HepG2 (cell line): Measurements from ENCODE around the gene ACE2. TPM values are rescaled to one million over a fixed set of nuclear protein-coding genes. Genes with fewer than 3 reads are reported as not detected.

ENCODE experiments used
- ATAC-seq: fragments of 200-7000 bp; cut with Tn5 transposase; 3 replicates; pipeline ENCODE4 v1.9.1; 2020; ENCODE audit warnings: mild to moderate bottlenecking, moderate library complexity
- BruUV-seq: library from RNA; stranded (reverse); fragments of 400-500 nt; replicated peaks from 2 replicates; lab custom pipeline; 2021; lab: Mats Ljungman, UMichigan
- CTCF ChIA-PET: fragments of 300-600 bp; formaldehyde crosslinking; extraction: SDS; loops from one replicate; lab custom pipeline; 2021; ENCODE audit warnings: low total read pairs, inconsistent platforms, low intra/inter-chr PET ratio; lab: Yijun Ruan, JAX
- POLR2A ChIA-PET: fragments of 350-600 bp; sonication (Branson Sonifier 250); formaldehyde crosslinking; loops from one replicate; lab custom pipeline; 2020; ENCODE audit warnings: antibody characterized with exemption, inconsistent platforms; lab: Yijun Ruan, JAX
- DNase-seq: peaks from one replicate; pipeline ENCODE4 v3.0.0-alpha.2; 2015; ENCODE audit warnings: low spot score
- FAIRE-seq: peaks from 3 replicates; lab custom pipeline; 2011; peaks lifted over from hg19 to GRCh38; lab: Jason Lieb, UNC
- H2AFZ ChIP-seq: one replicate; pipeline ENCODE4 v1.6.1; 2011; ENCODE audit warnings: low read length, inconsistent platforms
- H3K27ac ChIP-seq: fragments of 300-600 bp; 3 replicates; pipeline ENCODE4 v1.8.0; 2011; ENCODE audit warnings: mixed run types, mild to moderate bottlenecking, mixed read lengths, low read length, inconsistent platforms; ENCODE audit not compliant: insufficient read depth; ENCODE audit errors: extremely low read length
- H3K27me3 ChIP-seq, 2 experiments: fragments of 200-600 bp in 1 of 2; 2 replicates in 1 of 2; 3 replicates in 1 of 2; pipeline versions ENCODE4 v1.6.0 to v1.8.0; 2011; ENCODE audit warnings: low read length in 2 of 2, mild to moderate bottlenecking in 2 of 2, moderate library complexity in 2 of 2, inconsistent platforms in 1 of 2; ENCODE audit not compliant: insufficient read depth in 2 of 2, control insufficient read depth in 1 of 2
- H3K36me3 ChIP-seq, 2 experiments: fragments of 200-600 bp in 1 of 2; replicated peaks in 1 of 2; 2 replicates in 1 of 2; 3 replicates in 1 of 2; pipeline versions ENCODE4 v1.5.1 to v1.8.0; 2011; ENCODE audit warnings: low read length in 2 of 2, inconsistent platforms in 1 of 2; ENCODE audit not compliant: insufficient read depth in 2 of 2, control insufficient read depth in 1 of 2
- H3K4me1 ChIP-seq: 2 replicates; pipeline ENCODE4 v1.5.1; 2012; ENCODE audit warnings: low read length, inconsistent platforms; ENCODE audit not compliant: insufficient read depth
- H3K4me2 ChIP-seq: 2 replicates; pipeline ENCODE4 v1.6.0; 2011; ENCODE audit warnings: low read depth, low read length, inconsistent platforms
- H3K4me3 ChIP-seq, 3 experiments: fragments of 200-600 bp in 1 of 3; sonication (generic), shearing (Covaris generic) in 1 of 3; replicated peaks in 1 of 3; 2 replicates each; pipeline ENCODE4 v1.5.1; 2011 to 2016; ENCODE audit warnings: low read length in 3 of 3, inconsistent platforms in 2 of 3, low read depth in 2 of 3, mild to moderate bottlenecking in 2 of 3, control low read depth in 1 of 3, mixed read lengths in 1 of 3; ENCODE audit not compliant: insufficient read depth in 1 of 3
- H3K79me2 ChIP-seq: one replicate; pipeline ENCODE4 v1.6.1; 2011; ENCODE audit warnings: low read length, inconsistent platforms; ENCODE audit not compliant: insufficient read depth
- H3K9ac ChIP-seq: 2 replicates; pipeline ENCODE4 v1.6.0; 2011; ENCODE audit warnings: mild to moderate bottlenecking, low read depth, low read length, inconsistent platforms; ENCODE audit not compliant: insufficient read depth
- H3K9me3 ChIP-seq: 2 replicates; pipeline ENCODE4 v1.5.1; 2012; ENCODE audit warnings: mild to moderate bottlenecking, low read length
- H4K20me1 ChIP-seq: 2 replicates; pipeline ENCODE4 v1.6.0; 2011; ENCODE audit warnings: inconsistent platforms, mild to moderate bottlenecking, low read length, moderate library complexity; ENCODE audit not compliant: insufficient read depth
- ARNT ChIP-seq: fragments of 450-650 bp; IDR thresholded peaks from 2 replicates; pipeline ENCODE4 v1.6.1; 2017
- BHLHE40 ChIP-seq: IDR thresholded peaks from 2 replicates; pipeline ENCODE4 v1.6.1; 2011; ENCODE audit warnings: low read length, improper control_type of control experiment
- NFKBIZ ChIP-seq: IDR thresholded peaks from 2 replicates; pipeline ENCODE4 v1.6.1; 2018; ENCODE audit warnings: missing genetic modification reagents, missing compliant biosample characterization
- PAWR ChIP-seq: sonication (generic); formaldehyde crosslinking; IDR thresholded peaks from 2 replicates; pipeline ENCODE4 v1.4.0; 2020; ENCODE audit warnings: missing genetic modification reagents, mild to moderate bottlenecking, borderline replicate concordance
- PCBP2 ChIP-seq: fragments of 200-400 bp; formaldehyde crosslinking; optimal IDR thresholded peaks from 2 replicates; pipeline ENCODE3; 2018; ENCODE audit warnings: low read length, low read depth; ENCODE audit not compliant: poor library complexity, severe bottlenecking
- TAF15 ChIP-seq: fragments of 200-400 bp; formaldehyde crosslinking; IDR thresholded peaks from one replicate; pipeline ENCODE4 v1.6.1; 2018; ENCODE audit warnings: mild to moderate bottlenecking, low read depth, low read length; ENCODE audit not compliant: poor library complexity, severe bottlenecking
- TP53 ChIP-seq: sonication (generic); formaldehyde crosslinking; conservative IDR thresholded peaks from 2 replicates; pipeline ENCODE4 v1.4.0; 2020; ENCODE audit warnings: missing genetic modification reagents
- ZFP82 ChIP-seq: sonication (generic); formaldehyde crosslinking; IDR thresholded peaks from 2 replicates; pipeline ENCODE4 v1.5.1; 2020; ENCODE audit warnings: mild to moderate bottlenecking, missing genetic modification reagents, borderline replicate concordance
- ZNF552 ChIP-seq: sonication (generic); formaldehyde crosslinking; IDR thresholded peaks from 2 replicates; pipeline ENCODE4 v1.9.0; 2022; ENCODE audit warnings: missing genetic modification reagents, mild to moderate bottlenecking, borderline replicate concordance
- ZNF776 ChIP-seq: sonication (generic); formaldehyde crosslinking; IDR thresholded peaks from 2 replicates; pipeline ENCODE4 v1.4.0; 2020; ENCODE audit warnings: mild to moderate bottlenecking, missing genetic modification reagents
- WGBS: methylation state at CpG from one replicate; pipeline ENCODE4 v1.1.6; 2017; ENCODE audit warnings: low lambda C conversion rate; 5-methylcytosine and 5-hydroxymethylcytosine counted together
- in situ Hi-C: cut with HindIII; loops from 2 replicates; pipeline ENCODE4 v1.10.0; 2017; ENCODE audit warnings: low pct_unique_long_range_greater_than_20kb; ENCODE audit not compliant: extremely low pct_ligation_motif_present
- intact Hi-C: fragments of 100-400 bp; cut with micrococcal nuclease; formaldehyde crosslinking; loops from one replicate; pipeline ENCODE4 v1.10.0; 2022; ENCODE audit not compliant: unreplicated experiment
- polyA plus RNA-seq, 8 experiments: library from polyadenylated mRNA; depleted of rRNA in 3 of 8; stranded (reverse) in 7 of 8; unstranded in 1 of 8; fragments of >200 nt; fragmentation: Illumina TruSeq in 4 of 8; extraction: Trizol in 4 of 8; gene quantifications; 2 replicates each; pipeline versions ENCODE4 v1.2.1 to v1.2.3, GENCODE V29; 2011 to 2016; ENCODE audit warnings: low read depth in 4 of 8, missing spikeins in 1 of 8, mixed read lengths in 1 of 8; ENCODE audit not compliant: insufficient read depth in 1 of 8
- total RNA-seq, 5 experiments: library from RNA; depleted of rRNA; stranded (reverse); fragments of >200 nt; fragmentation: Illumina TruSeq; extraction: Trizol; gene quantifications; 2 replicates each; pipeline ENCODE4 v1.2.3, GENCODE V29; 2016; ENCODE audit warnings: low read depth in 1 of 5
- TF ChIP-seq, protein P1 (sequence below): sonication (generic); formaldehyde crosslinking; IDR thresholded peaks from 2 replicates; pipeline ENCODE4 v1.5.1; 2020; ENCODE audit warnings: mild to moderate bottlenecking, moderate library complexity, missing genetic modification reagents
- TF ChIP-seq, protein P2 (sequence below): sonication (generic); formaldehyde crosslinking; IDR thresholded peaks from 2 replicates; pipeline ENCODE4 v1.5.0; 2020; ENCODE audit warnings: mild to moderate bottlenecking, missing genetic modification reagents, borderline replicate concordance
- TF ChIP-seq, protein P3 (sequence below): sonication (generic); formaldehyde crosslinking; IDR thresholded peaks from 2 replicates; pipeline ENCODE4 v1.5.0; 2020; ENCODE audit warnings: mild to moderate bottlenecking, missing genetic modification reagents

Gene ACE2
- total and polyA plus RNA-seq, 2 of the 13 experiments (the other 11 are each of a cell fraction or from before 2014, with no cell fraction given), result 0.46 to 3.1 TPM

DNA sequence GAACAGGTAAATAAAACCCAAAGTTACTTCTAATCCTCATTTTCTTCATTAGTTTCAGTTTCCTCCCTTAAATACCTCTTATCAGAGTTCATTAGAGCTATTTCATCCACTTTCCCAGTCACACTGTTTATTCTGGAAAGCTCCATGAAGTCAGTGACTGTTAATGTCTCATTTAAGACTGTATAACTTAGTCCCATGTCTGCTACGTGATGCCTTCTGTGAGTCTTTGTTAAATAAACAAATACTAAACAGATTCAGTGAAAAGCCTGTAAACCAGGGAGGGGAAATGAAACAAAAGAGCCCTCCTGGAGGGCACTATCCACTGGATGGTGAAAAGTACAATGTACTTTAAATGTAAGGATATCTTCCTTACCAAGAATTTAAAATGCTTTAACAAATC lies 24.7 kb downstream of the ACE2 start:
- no peak overlapping the region for H3K4me2 ChIP-seq
- intact Hi-C loops, result no loop called here
- in situ Hi-C loops, result no loop called here
- no peak overlapping the region for H3K4me3 ChIP-seq
- H3K27ac ChIP-seq, result no peak overlapping the region
- CTCF ChIA-PET, result no interaction called here
- H4K20me1 ChIP-seq, result no peaks in the 10 kb centered on the region
- BruUV-seq, result no TSS peak
- H3K27me3 ChIP-seq, result no peaks in the 10 kb centered on the region
- DNase-seq (no peak), FAIRE-seq (no peak), ATAC-seq (no peak)
- WGBS, result 5% methylated on average over 1 of the region's 1 CpG
- TF ChIP-seq TP53 (CRISPR knock-in tag) (no peak), ZFP82 (CRISPR knock-in tag) (no peak)
- POLR2A ChIA-PET, result no interaction called here
- no peaks in the 10 kb centered on the region for H3K79me2 ChIP-seq
- H3K9me3 ChIP-seq, result no peaks in the 10 kb centered on the region
- H3K36me3 ChIP-seq, result no peaks in the 10 kb centered on the region
- H2AFZ ChIP-seq, result no peak overlapping the region
- H3K9ac ChIP-seq, result no peak overlapping the region
- 0 out of 2 replicates have a peak, but pooled peaks cover 7% of the 10 kb centered on the region for H3K4me1 ChIP-seq

DNA sequence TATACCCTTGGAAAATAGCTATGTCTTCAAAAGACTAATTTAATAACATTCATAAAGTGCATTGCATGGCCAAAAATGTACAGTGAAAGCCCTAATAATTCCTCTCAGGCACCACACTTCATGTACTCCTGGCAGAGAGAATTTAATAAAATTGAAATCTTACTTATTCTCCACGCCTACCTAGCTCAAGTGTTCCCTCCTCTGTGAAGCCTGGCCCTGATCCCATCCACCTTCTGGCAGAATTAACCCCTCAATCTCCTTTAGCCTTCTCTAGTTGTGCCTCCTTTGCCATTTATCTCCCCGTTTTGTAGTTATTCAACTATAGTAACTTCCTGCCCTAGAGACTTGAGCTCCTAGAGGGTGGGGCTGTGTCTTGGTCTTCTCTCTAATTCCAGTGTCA lies 26.7 kb downstream of the ACE2 start:
- Histone ChIP-seq H3K9me3 (no peaks in the 10 kb centered on the region), H3K36me3 (no peaks in the 10 kb centered on the region), H3K27ac (no peak overlapping the region), H3K79me2 (no peaks in the 10 kb centered on the region), H4K20me1 (no peaks in the 10 kb centered on the region), H3K27me3 (no peaks in the 10 kb centered on the region), H3K4me1 (0 out of 2 replicates have a peak, but pooled peaks cover 7% of the 10 kb centered on the region), H3K4me3 (no peak overlapping the region), H2AFZ (no peak overlapping the region), H3K9ac (no peak overlapping the region), H3K4me2 (no peak overlapping the region)
- POLR2A ChIA-PET, result no interaction called here
- DNase-seq (no peak), FAIRE-seq (no peak), ATAC-seq (no peak)
- BruUV-seq, result no TSS peak
- intact Hi-C loops (no loop called here), in situ Hi-C loops (no loop called here)
- 8% methylated on average over 2 of the region's 2 CpGs for WGBS
- CTCF ChIA-PET, result no interaction called here
- TF ChIP-seq, protein P1, sequence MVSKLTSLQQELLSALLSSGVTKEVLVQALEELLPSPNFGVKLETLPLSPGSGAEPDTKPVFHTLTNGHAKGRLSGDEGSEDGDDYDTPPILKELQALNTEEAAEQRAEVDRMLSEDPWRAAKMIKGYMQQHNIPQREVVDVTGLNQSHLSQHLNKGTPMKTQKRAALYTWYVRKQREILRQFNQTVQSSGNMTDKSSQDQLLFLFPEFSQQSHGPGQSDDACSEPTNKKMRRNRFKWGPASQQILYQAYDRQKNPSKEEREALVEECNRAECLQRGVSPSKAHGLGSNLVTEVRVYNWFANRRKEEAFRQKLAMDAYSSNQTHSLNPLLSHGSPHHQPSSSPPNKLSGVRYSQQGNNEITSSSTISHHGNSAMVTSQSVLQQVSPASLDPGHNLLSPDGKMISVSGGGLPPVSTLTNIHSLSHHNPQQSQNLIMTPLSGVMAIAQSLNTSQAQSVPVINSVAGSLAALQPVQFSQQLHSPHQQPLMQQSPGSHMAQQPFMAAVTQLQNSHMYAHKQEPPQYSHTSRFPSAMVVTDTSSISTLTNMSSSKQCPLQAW, result no peak
- TF ChIP-seq ZNF776 (CRISPR knock-in tag) (no peak), ZNF552 (CRISPR knock-in tag) (no peak), TAF15 (no peak), PAWR (CRISPR knock-in tag) (no peak), NFKBIZ (CRISPR knock-in tag) (no peak), ARNT (no peak), BHLHE40 (no peak), PCBP2 (no peak)
- TF ChIP-seq, protein P2, sequence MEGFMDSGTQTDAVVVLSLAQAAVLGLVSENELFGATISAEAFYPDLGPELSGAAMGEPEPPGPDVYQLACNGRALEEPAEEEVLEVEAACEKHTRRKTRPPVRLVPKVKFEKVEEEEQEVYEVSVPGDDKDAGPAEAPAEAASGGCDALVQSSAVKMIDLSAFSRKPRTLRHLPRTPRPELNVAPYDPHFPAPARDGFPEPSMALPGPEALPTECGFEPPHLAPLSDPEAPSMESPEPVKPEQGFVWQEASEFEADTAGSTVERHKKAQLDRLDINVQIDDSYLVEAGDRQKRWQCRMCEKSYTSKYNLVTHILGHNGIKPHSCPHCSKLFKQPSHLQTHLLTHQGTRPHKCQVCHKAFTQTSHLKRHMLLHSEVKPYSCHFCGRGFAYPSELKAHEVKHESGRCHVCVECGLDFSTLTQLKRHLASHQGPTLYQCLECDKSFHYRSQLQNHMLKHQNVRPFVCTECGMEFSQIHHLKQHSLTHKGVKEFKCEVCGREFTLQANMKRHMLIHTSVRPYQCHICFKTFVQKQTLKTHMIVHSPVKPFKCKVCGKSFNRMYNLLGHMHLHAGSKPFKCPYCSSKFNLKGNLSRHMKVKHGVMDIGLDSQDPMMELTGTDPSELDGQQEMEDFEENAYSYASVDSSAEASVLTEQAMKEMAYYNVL, result no peak
- TF ChIP-seq, protein P3, sequence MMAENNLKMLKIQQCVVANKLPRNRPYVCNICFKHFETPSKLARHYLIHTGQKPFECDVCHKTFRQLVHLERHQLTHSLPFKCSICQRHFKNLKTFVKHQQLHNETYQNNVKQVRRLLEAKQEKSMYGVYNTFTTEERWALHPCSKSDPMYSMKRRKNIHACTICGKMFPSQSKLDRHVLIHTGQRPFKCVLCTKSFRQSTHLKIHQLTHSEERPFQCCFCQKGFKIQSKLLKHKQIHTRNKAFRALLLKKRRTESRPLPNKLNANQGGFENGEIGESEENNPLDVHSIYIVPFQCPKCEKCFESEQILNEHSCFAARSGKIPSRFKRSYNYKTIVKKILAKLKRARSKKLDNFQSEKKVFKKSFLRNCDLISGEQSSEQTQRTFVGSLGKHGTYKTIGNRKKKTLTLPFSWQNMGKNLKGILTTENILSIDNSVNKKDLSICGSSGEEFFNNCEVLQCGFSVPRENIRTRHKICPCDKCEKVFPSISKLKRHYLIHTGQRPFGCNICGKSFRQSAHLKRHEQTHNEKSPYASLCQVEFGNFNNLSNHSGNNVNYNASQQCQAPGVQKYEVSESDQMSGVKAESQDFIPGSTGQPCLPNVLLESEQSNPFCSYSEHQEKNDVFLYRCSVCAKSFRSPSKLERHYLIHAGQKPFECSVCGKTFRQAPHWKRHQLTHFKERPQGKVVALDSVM (CRISPR knock-in tag), result no peak
